ENCODE data around the gene DNPH1.

The DNPH1 gene

DNA sequence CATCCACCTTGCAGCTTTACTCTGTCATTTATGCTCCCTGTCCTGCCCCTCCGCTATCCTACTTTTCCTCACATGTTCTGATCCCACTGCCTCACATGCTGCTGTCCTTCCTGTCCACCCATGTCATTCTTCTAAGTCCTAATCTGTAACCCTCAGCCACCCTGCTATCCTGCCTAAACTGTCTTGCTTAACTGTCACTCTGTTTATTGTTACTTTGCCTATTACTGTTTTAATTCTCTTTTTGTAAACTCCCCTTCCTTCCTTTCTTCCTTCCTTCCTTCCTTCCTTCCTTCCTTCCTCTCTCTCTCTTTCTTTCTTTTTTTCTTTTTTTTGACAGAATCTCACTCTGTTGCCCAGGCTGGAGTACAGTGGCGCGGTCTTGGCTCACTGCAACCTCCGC is 45.8 kb downstream of the DNPH1 start:
- Histone ChIP-seq H3K27ac (ENCODE audit: low read length) (no peak overlapping the region), H3K36me3 (ENCODE audit: insufficient read depth, low read depth, low read length) (peaks cover 28% of the 10 kb centered on the region), H3K27me3 (ENCODE audit: insufficient read depth, low read length) (no peaks in the 10 kb centered on the region), H3K4me3 (ENCODE audit: low read length) (no peak overlapping the region), H3K9me3 (ENCODE audit: insufficient read depth, low read depth, low read length) (no peaks in the 10 kb centered on the region), H3K9ac (ENCODE audit: low read depth, low read length) (no peak overlapping the region), H3K4me1 (ENCODE audit: insufficient read depth, low read length) (peaks cover 7% of the 10 kb centered on the region; the same call in 1 of the 2 replicates)

GRCh38 chr6:43181942-43182860 is 47.1 kb downstream of the DNPH1 start, which contains the start of gene CUL9:
Gene CUL9 (plus strand): TSS chr6:43182196. CDS start chr6:43184311, 2,115 bp downstream.
- Histone ChIP-seq H3K27me3 (ENCODE audit: insufficient read depth, low read length) (no peaks in the 10 kb centered on the region), H3K9me3 (ENCODE audit: insufficient read depth, low read depth, low read length) (no peaks in the 10 kb centered on the region), H3K27ac (ENCODE audit: low read length) (peak within 1 kb of the TSS; percentile 18), H3K36me3 (ENCODE audit: insufficient read depth, low read depth, low read length) (peaks cover 34% of the 10 kb centered on the region), H3K9ac (ENCODE audit: low read depth, low read length) (peak within 1 kb of the TSS; percentile 72; the same call in 1 of the 2 replicates), H3K4me3 (ENCODE audit: low read length) (peak within 1 kb of the TSS; percentile 78), H3K4me1 (ENCODE audit: insufficient read depth, low read length) (peaks cover 7% of the 10 kb centered on the region; the same call in 1 of the 2 replicates)

DNA sequence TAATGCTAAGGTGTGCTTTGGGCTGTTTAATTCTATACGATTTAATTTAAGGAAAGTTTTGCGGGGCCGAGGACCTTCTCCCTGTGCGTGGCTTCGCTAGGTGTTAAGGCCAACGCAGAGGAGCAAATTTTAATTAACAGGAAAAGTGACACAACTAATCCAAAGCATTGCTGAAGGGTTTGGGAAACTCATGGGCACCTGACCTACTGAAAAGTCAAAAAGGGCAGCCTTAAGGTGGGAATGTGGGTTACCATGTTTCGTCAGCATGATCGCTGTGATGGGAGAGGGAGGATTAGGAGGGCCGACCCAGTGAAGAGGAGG is 47.7 kb downstream of the DNPH1 start:
- Histone ChIP-seq H3K4me1 (ENCODE audit: insufficient read depth, low read length) (peaks cover 7% of the 10 kb centered on the region; the same call in 1 of the 2 replicates), H3K36me3 (ENCODE audit: insufficient read depth, low read depth, low read length) (peaks cover 34% of the 10 kb centered on the region), H3K4me3 (ENCODE audit: low read length) (peak overlapping the region; percentile 78), H3K27ac (ENCODE audit: low read length) (peak overlapping the region; percentile 18), H3K27me3 (ENCODE audit: insufficient read depth, low read length) (no peaks in the 10 kb centered on the region), H3K9me3 (ENCODE audit: insufficient read depth, low read depth, low read length) (no peaks in the 10 kb centered on the region), H3K9ac (ENCODE audit: low read depth, low read length) (peak overlapping the region; percentile 72; the same call in 1 of the 2 replicates)

- no peaks in the 10 kb centered on the region for H3K27me3 ChIP-seq (ENCODE audit: insufficient read depth, low read length)
- H3K4me3 ChIP-seq (ENCODE audit: low read length), result peak overlapping the region; percentile 78
- H3K4me1 ChIP-seq (ENCODE audit: insufficient read depth, low read length), result peaks cover 7% of the 10 kb centered on the region; the same call in 1 of the 2 replicates
- no peaks in the 10 kb centered on the region for H3K9me3 ChIP-seq (ENCODE audit: insufficient read depth, low read depth, low read length)
- H3K36me3 ChIP-seq (ENCODE audit: insufficient read depth, low read depth, low read length), result peaks cover 40% of the 10 kb centered on the region
- peak overlapping the region; percentile 72; the same call in 1 of the 2 replicates for H3K9ac ChIP-seq (ENCODE audit: low read depth, low read length)
- H3K27ac ChIP-seq (ENCODE audit: low read length), result no peak overlapping the region
Observed at GRCh38 chr6:43180985-43181384, 48.3 kb downstream of the DNPH1 start.

GRCh38 chr6:43180058-43180457 is 49.2 kb downstream of the DNPH1 start:
- H3K4me3 ChIP-seq (ENCODE audit: low read length), result no peak overlapping the region
- H3K36me3 ChIP-seq (ENCODE audit: insufficient read depth, low read depth, low read length), result peaks cover 50% of the 10 kb centered on the region
- no peaks in the 10 kb centered on the region for H3K9me3 ChIP-seq (ENCODE audit: insufficient read depth, low read depth, low read length)
- H3K4me1 ChIP-seq (ENCODE audit: insufficient read depth, low read length), result peaks cover 11% of the 10 kb centered on the region
- H3K27me3 ChIP-seq (ENCODE audit: insufficient read depth, low read length), result no peaks in the 10 kb centered on the region
- H3K27ac ChIP-seq (ENCODE audit: low read length), result no peak overlapping the region
- no peak overlapping the region for H3K9ac ChIP-seq (ENCODE audit: low read depth, low read length)

DNA sequence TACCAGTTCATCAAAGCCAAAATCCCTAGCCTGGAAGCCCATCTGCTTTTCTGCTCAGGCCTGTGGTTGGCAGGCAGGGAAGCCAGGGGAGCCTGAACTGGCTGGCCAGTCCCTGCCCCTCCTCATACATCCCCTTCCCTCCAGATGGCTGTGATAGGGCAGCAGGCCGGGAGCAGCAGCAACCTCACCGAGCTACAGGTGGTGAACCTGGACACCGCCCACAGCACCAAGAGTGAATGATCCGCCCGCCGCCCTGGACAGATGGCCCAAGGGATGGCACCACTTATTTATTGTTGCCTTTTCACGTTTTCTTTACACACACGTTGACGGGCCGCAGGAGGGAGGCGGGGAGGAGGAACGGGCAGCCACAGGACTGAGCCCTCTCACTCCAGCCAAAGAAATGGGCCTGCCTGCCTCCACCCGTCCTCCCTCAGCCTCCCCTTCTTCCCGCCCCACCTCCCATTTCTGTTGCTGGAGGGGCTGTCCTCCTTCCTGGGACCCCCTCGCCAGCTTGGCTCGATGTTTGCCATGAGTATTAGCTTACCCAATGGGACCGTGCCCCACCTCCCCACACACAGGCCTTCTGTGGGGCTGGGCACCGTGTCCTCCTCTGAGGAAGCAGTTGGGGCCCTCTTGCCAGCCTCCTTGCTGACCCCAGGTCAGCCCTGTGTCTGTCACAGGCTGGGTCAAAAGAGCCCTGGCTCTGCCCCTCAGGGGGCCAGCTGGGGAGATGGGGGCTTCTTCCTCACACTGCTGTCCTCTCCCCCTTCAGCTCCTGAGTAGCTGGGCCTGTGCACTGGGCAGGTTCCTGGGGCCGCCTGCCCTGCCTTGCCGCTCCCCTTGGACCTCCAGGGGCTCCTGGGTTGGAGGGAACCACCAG is 50.1 kb downstream of the DNPH1 start:
- H3K4me3 ChIP-seq (ENCODE audit: low read length), result no peak overlapping the region
- H3K4me1 ChIP-seq (ENCODE audit: insufficient read depth, low read length), result peaks cover 15% of the 10 kb centered on the region
- no peak overlapping the region for H3K9ac ChIP-seq (ENCODE audit: low read depth, low read length)
- no peaks in the 10 kb centered on the region for H3K9me3 ChIP-seq (ENCODE audit: insufficient read depth, low read depth, low read length)
- H3K27ac ChIP-seq (ENCODE audit: low read length), result no peak overlapping the region
- no peaks in the 10 kb centered on the region for H3K27me3 ChIP-seq (ENCODE audit: insufficient read depth, low read length)
- H3K36me3 ChIP-seq (ENCODE audit: insufficient read depth, low read depth, low read length), result peaks cover 54% of the 10 kb centered on the region

GRCh38 chr6:43178150-43178549 is 51.1 kb downstream of the DNPH1 start:
- H3K9ac ChIP-seq (ENCODE audit: low read depth, low read length), result no peak overlapping the region
- H3K4me1 ChIP-seq (ENCODE audit: insufficient read depth, low read length), result peaks cover 24% of the 10 kb centered on the region
- no peak overlapping the region for H3K4me3 ChIP-seq (ENCODE audit: low read length)
- H3K27me3 ChIP-seq (ENCODE audit: insufficient read depth, low read length), result peaks cover under 1% of the 10 kb centered on the region; the same call in 1 of the 2 replicates
- no peak overlapping the region for H3K27ac ChIP-seq (ENCODE audit: low read length)
- H3K9me3 ChIP-seq (ENCODE audit: insufficient read depth, low read depth, low read length), result no peaks in the 10 kb centered on the region
- peaks cover 61% of the 10 kb centered on the region for H3K36me3 ChIP-seq (ENCODE audit: insufficient read depth, low read depth, low read length)

DNA sequence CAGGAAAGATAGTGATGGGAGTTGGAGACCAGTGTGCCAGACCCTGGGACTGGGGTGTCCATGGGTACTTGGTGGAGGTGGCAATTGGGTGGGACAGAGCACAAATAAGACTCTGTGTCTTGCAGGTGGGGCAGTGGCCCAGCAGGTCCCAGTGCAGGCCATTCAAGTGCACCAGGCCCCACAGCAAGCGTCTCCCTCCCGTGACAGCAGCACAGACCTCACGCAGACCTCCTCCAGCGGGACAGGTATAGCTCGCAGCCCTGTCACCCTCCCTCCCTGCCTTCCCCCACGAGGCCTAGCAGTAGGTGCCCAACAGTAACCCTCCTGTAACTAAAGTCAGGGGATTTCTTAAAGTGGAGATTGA is 52.9 kb downstream of the DNPH1 start:
- H3K9me3 ChIP-seq (ENCODE audit: insufficient read depth, low read depth, low read length), result no peaks in the 10 kb centered on the region
- H3K4me3 ChIP-seq (ENCODE audit: low read length), result no peak overlapping the region
- no peak overlapping the region for H3K9ac ChIP-seq (ENCODE audit: low read depth, low read length)
- peaks cover 21% of the 10 kb centered on the region for H3K4me1 ChIP-seq (ENCODE audit: insufficient read depth, low read length)
- peaks cover 10% of the 10 kb centered on the region; the same call in 1 of the 2 replicates for H3K27me3 ChIP-seq (ENCODE audit: insufficient read depth, low read length)
- no peak overlapping the region for H3K27ac ChIP-seq (ENCODE audit: low read length)
- peaks cover 61% of the 10 kb centered on the region for H3K36me3 ChIP-seq (ENCODE audit: insufficient read depth, low read depth, low read length)

DNA sequence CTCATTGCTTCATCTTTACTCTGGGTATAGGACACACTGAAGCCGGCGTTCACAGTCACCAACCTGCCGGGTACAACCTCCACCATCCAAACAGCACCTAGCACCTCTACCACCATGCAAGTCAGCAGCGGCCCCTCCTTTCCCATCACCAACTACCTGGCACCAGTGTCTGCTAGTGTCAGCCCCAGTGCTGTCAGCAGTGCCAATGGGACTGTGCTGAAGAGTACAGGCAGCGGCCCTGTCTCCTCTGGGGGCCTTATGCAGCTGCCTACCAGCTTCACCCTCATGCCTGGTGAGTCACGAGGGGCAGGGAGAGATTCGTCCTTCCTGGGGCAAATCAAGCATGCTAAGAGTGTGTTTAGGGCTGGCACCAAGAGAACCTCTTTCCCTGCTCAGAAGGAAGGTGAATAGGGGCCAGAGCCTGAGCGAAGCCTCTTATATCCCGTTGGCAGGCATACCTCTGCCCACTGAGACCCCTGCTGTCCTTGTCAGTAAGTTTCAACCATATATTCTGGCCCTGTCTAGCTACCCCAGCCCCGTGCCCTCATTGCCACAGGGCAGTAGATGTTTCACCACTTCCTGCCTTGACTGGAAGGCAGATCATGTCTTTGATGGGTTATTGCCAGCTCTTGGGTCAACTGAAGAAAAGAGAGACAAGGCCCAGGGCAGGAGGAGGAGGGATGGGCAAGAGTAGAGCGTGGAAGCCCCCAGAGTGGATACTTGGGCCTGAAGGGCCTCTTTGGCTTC is 53.4 kb downstream of the DNPH1 start:
- Histone ChIP-seq H3K9ac (ENCODE audit: low read depth, low read length) (no peak overlapping the region), H3K4me1 (ENCODE audit: insufficient read depth, low read length) (peaks cover 19% of the 10 kb centered on the region), H3K27me3 (ENCODE audit: insufficient read depth, low read length) (peaks cover 10% of the 10 kb centered on the region; the same call in 1 of the 2 replicates), H3K36me3 (ENCODE audit: insufficient read depth, low read depth, low read length) (peaks cover 59% of the 10 kb centered on the region), H3K27ac (ENCODE audit: low read length) (no peak overlapping the region), H3K4me3 (ENCODE audit: low read length) (no peak overlapping the region), H3K9me3 (ENCODE audit: insufficient read depth, low read depth, low read length) (no peaks in the 10 kb centered on the region)
